ENCODE results near the gene CD84.

DNA sequence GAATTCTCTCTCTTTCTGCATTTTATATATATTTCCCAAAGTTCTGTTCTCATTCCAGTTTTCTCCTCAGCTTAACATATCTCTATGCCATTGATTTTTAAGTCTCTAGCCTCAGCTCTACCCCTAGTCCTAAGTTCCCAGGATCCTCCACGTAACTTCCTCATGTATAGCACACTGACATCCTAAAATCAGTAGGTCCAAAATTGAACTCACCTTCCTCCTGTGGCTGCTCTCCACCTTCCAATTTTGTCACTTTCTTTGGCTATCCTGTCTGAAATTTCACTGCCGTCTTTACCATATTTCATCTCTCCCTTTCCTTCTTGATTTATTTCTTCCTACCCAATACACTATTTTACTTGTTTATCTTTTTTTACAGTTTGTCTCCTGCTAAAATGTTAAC, 57.7 kb downstream of the CD84 start:
- TF ChIP-seq, protein P1, sequence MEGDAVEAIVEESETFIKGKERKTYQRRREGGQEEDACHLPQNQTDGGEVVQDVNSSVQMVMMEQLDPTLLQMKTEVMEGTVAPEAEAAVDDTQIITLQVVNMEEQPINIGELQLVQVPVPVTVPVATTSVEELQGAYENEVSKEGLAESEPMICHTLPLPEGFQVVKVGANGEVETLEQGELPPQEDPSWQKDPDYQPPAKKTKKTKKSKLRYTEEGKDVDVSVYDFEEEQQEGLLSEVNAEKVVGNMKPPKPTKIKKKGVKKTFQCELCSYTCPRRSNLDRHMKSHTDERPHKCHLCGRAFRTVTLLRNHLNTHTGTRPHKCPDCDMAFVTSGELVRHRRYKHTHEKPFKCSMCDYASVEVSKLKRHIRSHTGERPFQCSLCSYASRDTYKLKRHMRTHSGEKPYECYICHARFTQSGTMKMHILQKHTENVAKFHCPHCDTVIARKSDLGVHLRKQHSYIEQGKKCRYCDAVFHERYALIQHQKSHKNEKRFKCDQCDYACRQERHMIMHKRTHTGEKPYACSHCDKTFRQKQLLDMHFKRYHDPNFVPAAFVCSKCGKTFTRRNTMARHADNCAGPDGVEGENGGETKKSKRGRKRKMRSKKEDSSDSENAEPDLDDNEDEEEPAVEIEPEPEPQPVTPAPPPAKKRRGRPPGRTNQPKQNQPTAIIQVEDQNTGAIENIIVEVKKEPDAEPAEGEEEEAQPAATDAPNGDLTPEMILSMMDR (optimal IDR thresholded peaks at IDR 0.05 in 1 of 3, IDR thresholded peaks at IDR 0.05 in 1 of 3, conservative IDR thresholded peaks at IDR 0.05 in 1 of 3; ENCODE audit: extremely low read depth in 1 of 3, insufficient read depth in 2 of 3, low read length in 3 of 3), result no peak
- no peak for TF ChIP-seq EZH2 (IDR thresholded peaks at IDR 0.05; ENCODE audit: low read length)
